Measurements from ENCODE around the gene CIDEB. TPM values are rescaled to one million over a fixed set of nuclear protein-coding genes. Genes with fewer than 3 reads are reported as not detected.
A peak's percentile ranks its signal among the peaks of the same experiment; 100 is the strongest.

CIDEB gene
- total and polyA plus RNA-seq, 9 of the 15 experiments (the other 6 are each of a cell fraction or from before 2014, with no cell fraction given), result 0.03 to 0.35 (median 0.09) TPM; not detected in 3

GRCh38 chr14:24334431-24335291 is 26.9 kb upstream of the CIDEB start, which contains the start of gene ADCY4:
TSS of gene ADCY4 (minus strand) at chr14:24335071. CDS start at chr14:24334652, 419 bp downstream.
- Histone ChIP-seq H3K9me1 (ENCODE audit: control insufficient read depth, insufficient read depth, low read length) (no peaks in the 10 kb centered on the region), H3K4me1 (replicated peaks in 1 of 2; ENCODE audit: control insufficient read depth in 2 of 2, insufficient read depth in 2 of 2, low read length in 2 of 2) (peaks cover 5 to 44% of the 10 kb centered on the region in 2 experiments; a peak in 4 of 5 replicates), H3K4me3 (no peak within 1 kb of the TSS), H4K20me1 (replicated peaks; ENCODE audit: control insufficient read depth, insufficient read depth, low read length) (no peaks in the 10 kb centered on the region), H3K9ac (ENCODE audit: insufficient read depth in 1 of 2, low read depth in 2 of 2, low read length in 2 of 2) (no peak within 1 kb of the TSS), H3K36me3 (ENCODE audit: control insufficient read depth, insufficient read depth, low read length) (no peaks in the 10 kb centered on the region), H3K4me2 (ENCODE audit: insufficient read depth, low read length) (peak within 1 kb of the TSS; percentile 71), H3K9me3 (replicated peaks; ENCODE audit: control insufficient read depth, insufficient read depth, low read depth, low read length) (no peaks in the 10 kb centered on the region), H3K27ac (ENCODE audit: extremely low read depth, low read depth, low read length) (no peak within 1 kb of the TSS), H2AFZ (ENCODE audit: low read depth, low read length) (peak within 1 kb of the TSS; percentile 87; the same call in 1 of the 2 replicates), H3K79me2 (ENCODE audit: control insufficient read depth, insufficient read depth, low read length) (no peaks in the 10 kb centered on the region), H3K27me3 (ENCODE audit: control insufficient read depth in 2 of 2, insufficient read depth in 2 of 2, low read length in 2 of 2) (peaks cover 0 to 9% of the 10 kb centered on the region in 2 experiments; a peak in 1 of 5 replicates)
- BruUV-seq (replicated peaks), result no TSS peak
- intact Hi-C loops (cut with micrococcal nuclease) (loop anchor here (5.0 kb wide), 1 partner anchor 33 kb away; the partner anchor contains the start of gene NFATC4), in situ Hi-C loops (cut with MboI) (loop anchor here (5.0 to 25.0 kb wide), 2 partner anchors 98 to 353 kb away; no protein-coding TSS in a partner anchor)
- POLR2A ChIA-PET, result interaction anchor here (0.7 to 2.4 kb wide), 2 partner anchors 97 to 101 kb away, joined by 3 to 20 read pairs; no protein-coding TSS in a partner anchor
- no peak for TF ChIP-seq U2AF1 (optimal IDR thresholded peaks at IDR 0.05; ENCODE audit: low read depth, low read length)
- WGBS (ENCODE audit: insufficient coverage, low coverage, missing lambda C conversion rate), result 60% methylated on average over 24 of the region's 65 CpGs
- no peak for ATAC-seq
- CTCF ChIA-PET (ENCODE audit: low intra/inter-chr PET ratio), result interaction anchor here (1.5 to 3.5 kb wide), 3 partner anchors 78 to 102 kb away, joined by 4 to 35 read pairs (median 19); no protein-coding TSS in a partner anchor
- DNase-seq (ENCODE audit: extremely low read depth in 1 of 4, low spot score in 3 of 4), result no peak
- no peak for FAIRE-seq

All from K562 (cell line).